Measurements from ENCODE around the gene PPM1J.

PPM1J gene

DNA sequence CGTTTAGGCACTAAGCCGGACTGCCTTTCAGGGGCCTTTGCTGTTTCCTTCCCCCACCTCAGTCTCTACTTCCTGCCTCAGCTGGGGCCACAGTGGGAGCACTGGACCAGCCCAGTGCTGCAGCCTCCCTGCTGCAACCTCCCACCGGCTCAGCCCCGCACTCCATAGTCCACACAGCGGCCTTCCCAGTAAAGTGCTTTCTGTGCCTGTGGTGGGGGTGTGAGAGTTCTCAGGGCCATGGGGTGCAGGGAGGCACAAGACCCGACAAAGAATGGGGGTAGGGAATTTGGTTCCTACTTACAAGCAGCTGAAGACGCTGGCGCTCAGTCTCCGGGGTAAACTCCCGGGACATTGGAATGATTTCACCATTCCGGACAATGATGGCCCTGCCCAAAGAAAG lies 3.5 kb downstream of the PPM1J start:
- Histone ChIP-seq H2AFZ (ENCODE audit: low read depth, low read length) (no peak overlapping the region), H3K79me2 (ENCODE audit: low read length) (no peaks in the 10 kb centered on the region), H3K4me2 (ENCODE audit: low read length) (no peak overlapping the region), H4K20me1 (ENCODE audit: insufficient read depth, low read length) (no peaks in the 10 kb centered on the region), H3K9me3 (ENCODE audit: insufficient read depth, low read length) (no peaks in the 10 kb centered on the region), H3K4me1 (ENCODE audit: low read length) (peaks cover 17% of the 10 kb centered on the region), H3K9ac (ENCODE audit: low read length) (no peak overlapping the region), H3K27ac (ENCODE audit: low read length) (no peak overlapping the region), H3K36me3 (replicated peaks; ENCODE audit: low read depth, low read length) (no peaks in the 10 kb centered on the region), H3K27me3 (ENCODE audit: low read depth, low read length) (no peaks in the 10 kb centered on the region), H3K4me3 (ENCODE audit: low read length) (no peak overlapping the region)
- no peak for TF ChIP-seq EZH2phosphoT487 (IDR thresholded peaks at IDR 0.05; ENCODE audit: low read depth)
- TF ChIP-seq, protein P1, sequence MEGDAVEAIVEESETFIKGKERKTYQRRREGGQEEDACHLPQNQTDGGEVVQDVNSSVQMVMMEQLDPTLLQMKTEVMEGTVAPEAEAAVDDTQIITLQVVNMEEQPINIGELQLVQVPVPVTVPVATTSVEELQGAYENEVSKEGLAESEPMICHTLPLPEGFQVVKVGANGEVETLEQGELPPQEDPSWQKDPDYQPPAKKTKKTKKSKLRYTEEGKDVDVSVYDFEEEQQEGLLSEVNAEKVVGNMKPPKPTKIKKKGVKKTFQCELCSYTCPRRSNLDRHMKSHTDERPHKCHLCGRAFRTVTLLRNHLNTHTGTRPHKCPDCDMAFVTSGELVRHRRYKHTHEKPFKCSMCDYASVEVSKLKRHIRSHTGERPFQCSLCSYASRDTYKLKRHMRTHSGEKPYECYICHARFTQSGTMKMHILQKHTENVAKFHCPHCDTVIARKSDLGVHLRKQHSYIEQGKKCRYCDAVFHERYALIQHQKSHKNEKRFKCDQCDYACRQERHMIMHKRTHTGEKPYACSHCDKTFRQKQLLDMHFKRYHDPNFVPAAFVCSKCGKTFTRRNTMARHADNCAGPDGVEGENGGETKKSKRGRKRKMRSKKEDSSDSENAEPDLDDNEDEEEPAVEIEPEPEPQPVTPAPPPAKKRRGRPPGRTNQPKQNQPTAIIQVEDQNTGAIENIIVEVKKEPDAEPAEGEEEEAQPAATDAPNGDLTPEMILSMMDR (IDR thresholded peaks at IDR 0.05; ENCODE audit: low read depth, low read length): no peak

DNA sequence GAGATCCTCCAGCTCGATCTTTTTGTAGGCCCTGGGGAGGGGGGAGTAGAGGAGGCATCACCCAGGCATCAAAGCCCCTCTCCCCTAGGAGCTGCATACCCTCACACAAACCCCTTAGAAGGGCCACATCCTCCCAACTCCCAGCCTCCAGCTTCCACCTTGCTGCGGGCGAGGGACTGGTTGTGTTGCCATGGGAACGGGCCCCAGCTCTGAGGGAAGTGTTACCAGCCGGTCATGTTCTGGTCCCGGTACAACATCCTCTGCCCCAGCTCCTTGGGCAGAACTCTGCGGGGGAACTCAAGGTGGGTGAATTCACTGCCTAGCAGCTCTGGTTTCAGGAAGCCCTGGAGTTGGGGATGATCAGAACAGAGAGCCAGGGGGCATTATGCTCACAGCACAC lies 4.1 kb downstream of the PPM1J start:
- Histone ChIP-seq H4K20me1 (ENCODE audit: insufficient read depth, low read length) (no peaks in the 10 kb centered on the region), H3K27me3 (ENCODE audit: low read depth, low read length) (no peaks in the 10 kb centered on the region), H3K9me3 (ENCODE audit: insufficient read depth, low read length) (no peaks in the 10 kb centered on the region), H3K4me1 (ENCODE audit: low read length) (peaks cover 16% of the 10 kb centered on the region), H3K27ac (ENCODE audit: low read length) (no peak overlapping the region), H3K79me2 (ENCODE audit: low read length) (no peaks in the 10 kb centered on the region), H3K9ac (ENCODE audit: low read length) (no peak overlapping the region), H3K36me3 (replicated peaks; ENCODE audit: low read depth, low read length) (no peaks in the 10 kb centered on the region), H2AFZ (ENCODE audit: low read depth, low read length) (no peak overlapping the region), H3K4me2 (ENCODE audit: low read length) (no peak overlapping the region), H3K4me3 (ENCODE audit: low read length) (no peak overlapping the region)
- TF ChIP-seq EZH2phosphoT487 (IDR thresholded peaks at IDR 0.05; ENCODE audit: low read depth): no peak
- TF ChIP-seq, protein P1 (IDR thresholded peaks at IDR 0.05; ENCODE audit: low read depth, low read length): no peak

DNA sequence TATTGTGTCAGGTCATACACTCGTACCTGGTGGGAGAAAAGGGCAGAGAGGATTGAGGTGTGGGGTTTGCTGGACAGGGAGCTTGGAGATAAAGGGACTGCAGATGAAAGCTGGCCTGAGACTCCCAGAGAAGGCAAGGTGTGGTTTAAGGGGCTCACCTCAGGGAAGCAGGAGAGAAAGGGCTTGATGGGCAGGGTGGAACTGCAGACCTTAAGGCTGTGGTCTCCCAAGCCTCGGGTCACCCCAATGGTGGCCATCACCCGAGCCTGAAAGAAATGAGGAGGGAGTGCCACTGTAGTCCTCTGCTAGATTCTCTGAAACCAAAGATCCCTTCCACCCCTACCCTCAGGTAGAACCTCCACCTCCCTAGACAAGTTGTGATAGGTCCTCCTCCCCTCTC lies 4.5 kb downstream of the PPM1J start:
- Histone ChIP-seq H3K9me3 (ENCODE audit: insufficient read depth, low read length) (no peaks in the 10 kb centered on the region), H3K27ac (ENCODE audit: low read length) (no peak overlapping the region), H3K9ac (ENCODE audit: low read length) (no peak overlapping the region), H3K36me3 (replicated peaks; ENCODE audit: low read depth, low read length) (no peaks in the 10 kb centered on the region), H2AFZ (ENCODE audit: low read depth, low read length) (no peak overlapping the region), H4K20me1 (ENCODE audit: insufficient read depth, low read length) (no peaks in the 10 kb centered on the region), H3K4me1 (ENCODE audit: low read length) (peaks cover 18% of the 10 kb centered on the region), H3K4me2 (ENCODE audit: low read length) (no peak overlapping the region), H3K4me3 (ENCODE audit: low read length) (no peak overlapping the region), H3K27me3 (ENCODE audit: low read depth, low read length) (no peaks in the 10 kb centered on the region), H3K79me2 (ENCODE audit: low read length) (no peaks in the 10 kb centered on the region)
- TF ChIP-seq, protein P1 (IDR thresholded peaks at IDR 0.05; ENCODE audit: low read depth, low read length): no peak
- TF ChIP-seq EZH2phosphoT487 (IDR thresholded peaks at IDR 0.05; ENCODE audit: low read depth): no peak

DNA sequence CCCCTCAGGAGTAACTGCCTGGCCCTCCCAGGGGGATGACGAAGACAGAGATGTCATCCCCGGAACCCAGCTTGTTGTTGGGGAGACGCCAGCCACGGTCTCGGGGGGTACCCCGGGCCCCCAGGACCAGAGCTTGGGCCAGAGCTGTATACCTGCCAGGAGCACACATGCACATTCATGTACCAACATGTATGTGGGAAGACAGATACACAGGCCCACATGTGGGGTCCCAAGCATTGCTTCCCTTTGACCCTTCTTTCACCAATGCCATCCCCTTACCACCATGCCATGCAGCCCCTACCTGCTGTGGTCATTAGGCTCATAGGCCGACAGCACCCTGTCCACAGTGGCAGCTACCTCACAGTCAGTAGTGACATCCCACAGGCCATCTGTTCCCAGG lies 5.0 kb downstream of the PPM1J start:
- no peaks in the 10 kb centered on the region for H3K27me3 ChIP-seq (ENCODE audit: low read depth, low read length)
- no peak overlapping the region for H3K4me2 ChIP-seq (ENCODE audit: low read length)
- no peak overlapping the region for H3K4me3 ChIP-seq (ENCODE audit: low read length)
- H3K79me2 ChIP-seq (ENCODE audit: low read length): no peaks in the 10 kb centered on the region
- no peaks in the 10 kb centered on the region for H3K36me3 ChIP-seq (replicated peaks; ENCODE audit: low read depth, low read length)
- peaks cover 23% of the 10 kb centered on the region for H3K4me1 ChIP-seq (ENCODE audit: low read length)
- no peak overlapping the region for H3K9ac ChIP-seq (ENCODE audit: low read length)
- TF ChIP-seq EZH2phosphoT487 (IDR thresholded peaks at IDR 0.05; ENCODE audit: low read depth): no peak
- TF ChIP-seq, protein P1 (IDR thresholded peaks at IDR 0.05; ENCODE audit: low read depth, low read length): no peak
- H4K20me1 ChIP-seq (ENCODE audit: insufficient read depth, low read length): no peaks in the 10 kb centered on the region
- H3K9me3 ChIP-seq (ENCODE audit: insufficient read depth, low read length): no peaks in the 10 kb centered on the region
- no peak overlapping the region for H2AFZ ChIP-seq (ENCODE audit: low read depth, low read length)
- H3K27ac ChIP-seq (ENCODE audit: low read length): no peak overlapping the region
